ENCODE data around the gene TRPM2.

TRPM2 gene

GRCh38 chr21:44377922-44378645 lies 24.7 kb downstream of the TRPM2 start:
- no peak overlapping the region for H3K4me3 ChIP-seq (ENCODE audit: low read depth, low read length)
- TF ChIP-seq CTCF (IDR thresholded peaks at IDR 0.05; ENCODE audit: low read depth, low read length), result no peak

- no peak overlapping the region for H3K4me3 ChIP-seq (ENCODE audit: low read depth, low read length)
- TF ChIP-seq CTCF (IDR thresholded peaks at IDR 0.05; ENCODE audit: low read depth, low read length), result no peak
Observed at GRCh38 chr21:44378646-44379514, 25.5 kb downstream of the TRPM2 start.

- H3K4me3 ChIP-seq (ENCODE audit: low read depth, low read length), result no peak overlapping the region
- no peak for TF ChIP-seq CTCF (IDR thresholded peaks at IDR 0.05; ENCODE audit: low read depth, low read length)
Observed at GRCh38 chr21:44379515-44379848, 26.1 kb downstream of the TRPM2 start.

GRCh38 chr21:44379991-44380865 lies 26.8 kb downstream of the TRPM2 start:
- no peak for TF ChIP-seq CTCF (IDR thresholded peaks at IDR 0.05; ENCODE audit: low read depth, low read length)

GRCh38 chr21:44380876-44381275 lies 27.5 kb downstream of the TRPM2 start:
- no peak for TF ChIP-seq CTCF (IDR thresholded peaks at IDR 0.05; ENCODE audit: low read depth, low read length)
- no peak overlapping the region for H3K4me3 ChIP-seq (ENCODE audit: low read depth, low read length)

More at GRCh38 chr21:44379991-44380865, 26.8 kb downstream of the TRPM2 start:
- H3K4me3 ChIP-seq (ENCODE audit: low read depth, low read length), result no peak overlapping the region

GRCh38 chr21:44381874-44382273 lies 28.5 kb downstream of the TRPM2 start:
- TF ChIP-seq CTCF (IDR thresholded peaks at IDR 0.05; ENCODE audit: low read depth, low read length), result no peak
- H3K4me3 ChIP-seq (ENCODE audit: low read depth, low read length), result no peak overlapping the region

Measured in WI38 (cell line).